ENCODE measurements around the gene ERLIN1.
"Not testable (repeated sequence)": the region's sequence is repeated elsewhere in the genome, so short reads cannot be mapped to it uniquely, and the experiment has no call there.

Gene ERLIN1

GRCh38 chr10:100133801-100134200 is 52.0 kb downstream of the ERLIN1 start:
- DNase-seq (ENCODE audit: low read depth): no peak

- DNase-seq (ENCODE audit: low read depth): no peak
Observed at GRCh38 chr10:100132427-100132826, 53.4 kb downstream of the ERLIN1 start.

GRCh38 chr10:100131571-100131970 is 54.3 kb downstream of the ERLIN1 start:
- DNase-seq (ENCODE audit: low read depth): no peak

GRCh38 chr10:100130831-100131230 is 55.0 kb downstream of the ERLIN1 start:
- DNase-seq (ENCODE audit: low read depth): no peak

- DNase-seq (ENCODE audit: low read depth): peak; percentile 75
Observed at GRCh38 chr10:100129424-100129823, 56.4 kb downstream of the ERLIN1 start.

- no peak for DNase-seq (ENCODE audit: low read depth)
Observed at GRCh38 chr10:100128951-100129350, 56.9 kb downstream of the ERLIN1 start.

GRCh38 chr10:100125335-100125734 is 60.5 kb downstream of the ERLIN1 start:
- DNase-seq (ENCODE audit: low read depth): not testable (repeated sequence)

- no peak for DNase-seq (ENCODE audit: low read depth)
Observed at GRCh38 chr10:100124097-100124496, 61.7 kb downstream of the ERLIN1 start.

- DNase-seq (ENCODE audit: low read depth): no peak
Observed at GRCh38 chr10:100122780-100123179, 63.0 kb downstream of the ERLIN1 start.

GRCh38 chr10:100120550-100120949 is 65.3 kb downstream of the ERLIN1 start:
- no peak for DNase-seq (ENCODE audit: low read depth)

GRCh38 chr10:100119726-100120125 is 66.1 kb downstream of the ERLIN1 start:
- DNase-seq (ENCODE audit: low read depth): no peak

- no peak for DNase-seq (ENCODE audit: low read depth)
Observed at GRCh38 chr10:100114976-100115770, 70.7 kb downstream of the ERLIN1 start.

- DNase-seq (ENCODE audit: low read depth): no peak
Observed at GRCh38 chr10:100114460-100114859, 71.4 kb downstream of the ERLIN1 start.

- DNase-seq (ENCODE audit: low read depth): no peak
Observed at GRCh38 chr10:100109670-100110069, 76.2 kb downstream of the ERLIN1 start.

- no peak for DNase-seq (ENCODE audit: low read depth)
Observed at GRCh38 chr10:100106865-100107264, 79.0 kb downstream of the ERLIN1 start.

- DNase-seq (ENCODE audit: low read depth): no peak
Observed at GRCh38 chr10:100104300-100104699, 81.5 kb downstream of the ERLIN1 start.

GRCh38 chr10:100103581-100103980 is 82.2 kb downstream of the ERLIN1 start:
- no peak for DNase-seq (ENCODE audit: low read depth)

GRCh38 chr10:100101192-100102076 is 84.4 kb downstream of the ERLIN1 start:
- DNase-seq (ENCODE audit: low read depth): no peak

- DNase-seq (ENCODE audit: low read depth): peak; percentile 7
Observed at GRCh38 chr10:100100651-100101184, 85.1 kb downstream of the ERLIN1 start.
